Measurements from ENCODE around the gene SIDT2. TPM values are rescaled to one million over a fixed set of nuclear protein-coding genes. Genes with fewer than 3 reads are reported as not detected.

The SIDT2 gene
- total RNA-seq, 1 donor from 2014 or later = 3.2 TPM

GRCh38 chr11:117200813-117201657 lies 22.5 kb downstream of the SIDT2 start:
- no peaks in the 10 kb centered on the region for H3K27me3 ChIP-seq (ENCODE audit: control insufficient read depth, insufficient read depth, low read length)
- FAIRE-seq (no peak), DNase-seq (ENCODE audit: low read depth) (no peak)
- no peak overlapping the region for H3K4me3 ChIP-seq (ENCODE audit: low read depth, low read length)
- TF ChIP-seq CTCF (IDR thresholded peaks at IDR 0.05; ENCODE audit: insufficient read depth, low read length, severe bottlenecking) = no peak
- peaks cover 6% of the 10 kb centered on the region for H3K36me3 ChIP-seq (ENCODE audit: control insufficient read depth, insufficient read depth, low read length)

DNA sequence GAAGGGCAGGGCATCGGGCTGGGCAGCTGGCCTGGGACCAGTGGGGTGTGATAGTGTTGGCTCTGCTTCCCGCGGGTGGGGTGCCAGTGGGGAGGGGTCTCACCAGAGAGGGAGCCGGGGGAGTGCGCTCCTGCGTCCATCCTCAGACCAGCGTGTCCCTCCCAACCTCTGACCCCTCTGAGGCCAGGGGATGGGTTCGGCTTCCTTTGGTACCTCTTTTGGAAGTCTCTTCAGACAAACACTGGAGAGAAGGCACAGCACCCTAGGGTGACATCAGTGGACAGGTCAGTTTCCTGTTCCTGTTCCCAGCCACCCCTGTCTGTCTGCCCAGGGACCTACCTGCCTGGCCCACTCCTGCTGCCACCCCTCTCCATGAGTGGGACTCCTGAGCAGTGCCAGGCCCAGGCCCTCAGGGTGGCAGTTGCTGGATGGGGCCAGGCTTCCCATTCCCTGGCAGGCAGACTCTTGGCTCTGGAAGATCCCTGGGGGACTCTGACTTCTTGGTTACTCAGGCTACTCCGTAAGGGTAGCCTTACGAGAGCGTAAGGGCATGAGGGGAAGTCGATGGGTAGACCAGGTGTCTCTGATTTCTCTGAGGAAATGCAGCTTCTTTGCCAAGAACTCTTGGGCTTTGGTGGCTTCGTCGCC lies 23.2 kb downstream of the SIDT2 start:
- FAIRE-seq (no peak), DNase-seq (ENCODE audit: low read depth) (no peak)
- peaks cover 6% of the 10 kb centered on the region for H3K36me3 ChIP-seq (ENCODE audit: control insufficient read depth, insufficient read depth, low read length)
- no peak for TF ChIP-seq CTCF (IDR thresholded peaks at IDR 0.05; ENCODE audit: insufficient read depth, low read length, severe bottlenecking)
- H3K27me3 ChIP-seq (ENCODE audit: control insufficient read depth, insufficient read depth, low read length) = no peaks in the 10 kb centered on the region
- H3K4me3 ChIP-seq (ENCODE audit: low read depth, low read length) = no peak overlapping the region

DNA sequence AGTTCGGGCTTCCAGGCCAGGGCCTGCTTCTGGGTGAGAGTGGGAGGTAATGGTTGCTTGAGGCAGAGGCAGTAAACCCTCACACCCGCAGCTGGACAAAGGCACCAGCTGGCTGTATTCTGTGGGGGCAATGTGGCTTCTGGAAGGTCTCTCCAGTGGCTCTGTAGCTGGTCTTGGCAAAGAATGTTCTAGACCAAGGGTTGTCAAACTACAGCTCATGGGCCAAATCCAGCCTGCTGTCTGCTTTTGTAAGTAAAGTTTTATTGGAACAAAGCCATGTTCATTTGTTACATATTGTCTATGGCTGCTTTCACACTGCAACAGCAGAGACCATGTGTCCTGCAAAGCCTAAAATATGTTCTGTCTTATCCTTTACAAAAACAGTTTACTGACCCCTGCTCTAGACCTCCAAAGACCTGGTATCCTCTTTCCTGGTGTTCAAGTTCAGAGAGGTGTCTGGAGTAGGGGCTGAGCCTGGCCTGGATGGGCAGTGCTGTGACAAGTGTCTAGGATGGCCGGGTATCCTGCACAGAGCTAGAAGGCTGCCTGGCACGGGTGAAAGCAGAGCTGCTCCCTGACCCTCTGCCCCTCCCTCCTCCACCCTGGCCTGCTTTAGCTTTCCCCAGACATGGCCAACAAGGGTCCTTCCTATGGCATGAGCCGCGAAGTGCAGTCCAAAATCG lies 24.0 kb downstream of the SIDT2 start:
- Histone ChIP-seq H3K36me3 (ENCODE audit: control insufficient read depth, insufficient read depth, low read length) (peaks cover 6% of the 10 kb centered on the region), H3K27me3 (ENCODE audit: control insufficient read depth, insufficient read depth, low read length) (no peaks in the 10 kb centered on the region), H3K4me3 (ENCODE audit: low read depth, low read length) (no peak overlapping the region)
- no peak for TF ChIP-seq CTCF (IDR thresholded peaks at IDR 0.05; ENCODE audit: insufficient read depth, low read length, severe bottlenecking)
- DNase-seq (ENCODE audit: low read depth) (no peak), FAIRE-seq (no peak)

GRCh38 chr11:117203069-117203407 lies 24.5 kb downstream of the SIDT2 start:
- Histone ChIP-seq H3K27me3 (ENCODE audit: control insufficient read depth, insufficient read depth, low read length) (no peaks in the 10 kb centered on the region), H3K4me3 (ENCODE audit: low read depth, low read length) (no peak overlapping the region), H3K36me3 (ENCODE audit: control insufficient read depth, insufficient read depth, low read length) (peaks cover 6% of the 10 kb centered on the region)
- FAIRE-seq (no peak), DNase-seq (ENCODE audit: low read depth) (no peak)
- no peak for TF ChIP-seq CTCF (IDR thresholded peaks at IDR 0.05; ENCODE audit: insufficient read depth, low read length, severe bottlenecking)

DNA sequence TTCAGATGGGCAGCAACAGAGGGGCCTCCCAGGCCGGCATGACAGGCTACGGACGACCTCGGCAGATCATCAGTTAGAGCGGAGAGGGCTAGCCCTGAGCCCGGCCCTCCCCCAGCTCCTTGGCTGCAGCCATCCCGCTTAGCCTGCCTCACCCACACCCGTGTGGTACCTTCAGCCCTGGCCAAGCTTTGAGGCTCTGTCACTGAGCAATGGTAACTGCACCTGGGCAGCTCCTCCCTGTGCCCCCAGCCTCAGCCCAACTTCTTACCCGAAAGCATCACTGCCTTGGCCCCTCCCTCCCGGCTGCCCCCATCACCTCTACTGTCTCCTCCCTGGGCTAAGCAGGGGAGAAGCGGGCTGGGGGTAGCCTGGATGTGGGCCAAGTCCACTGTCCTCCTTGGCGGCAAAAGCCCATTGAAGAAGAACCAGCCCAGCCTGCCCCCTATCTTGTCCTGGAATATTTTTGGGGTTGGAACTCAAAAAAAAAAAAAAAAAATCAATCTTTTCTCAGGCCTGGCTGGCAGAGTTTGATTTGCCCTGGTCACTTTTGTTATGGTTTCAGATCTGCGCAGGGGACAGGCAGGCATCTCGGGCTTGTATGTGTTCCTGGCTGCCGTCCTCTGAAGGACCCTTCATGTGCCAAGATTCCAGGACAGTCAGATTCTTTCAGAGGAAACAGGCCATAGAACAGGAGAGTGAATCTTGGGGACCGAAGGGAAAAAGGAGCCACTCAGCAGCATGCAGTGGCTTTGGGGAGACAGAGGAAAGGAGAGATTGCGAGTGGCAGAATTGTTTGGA lies 25.9 kb downstream of the SIDT2 start:
- Histone ChIP-seq H3K4me3 (ENCODE audit: low read depth, low read length) (no peak overlapping the region), H3K27me3 (ENCODE audit: control insufficient read depth, insufficient read depth, low read length) (no peaks in the 10 kb centered on the region), H3K36me3 (ENCODE audit: control insufficient read depth, insufficient read depth, low read length) (peaks cover 6% of the 10 kb centered on the region)
- DNase-seq (ENCODE audit: low read depth) = no peak
- no peak for TF ChIP-seq CTCF (IDR thresholded peaks at IDR 0.05; ENCODE audit: insufficient read depth, low read length, severe bottlenecking)
- FAIRE-seq = no peak

Measured in bronchial epithelial cell (primary cell).